ENCODE data around the gene MYRF. TPM values are rescaled to one million over a fixed set of nuclear protein-coding genes. Genes with fewer than 3 reads are reported as not detected.

MYRF gene
- total RNA-seq, 4 donors from 2014 or later: 0.11 to 0.83 (median 0.27) TPM; not detected in 1

- no peak for TF ChIP-seq POLR2A (IDR thresholded peaks at IDR 0.05)
- TF ChIP-seq, protein P1, sequence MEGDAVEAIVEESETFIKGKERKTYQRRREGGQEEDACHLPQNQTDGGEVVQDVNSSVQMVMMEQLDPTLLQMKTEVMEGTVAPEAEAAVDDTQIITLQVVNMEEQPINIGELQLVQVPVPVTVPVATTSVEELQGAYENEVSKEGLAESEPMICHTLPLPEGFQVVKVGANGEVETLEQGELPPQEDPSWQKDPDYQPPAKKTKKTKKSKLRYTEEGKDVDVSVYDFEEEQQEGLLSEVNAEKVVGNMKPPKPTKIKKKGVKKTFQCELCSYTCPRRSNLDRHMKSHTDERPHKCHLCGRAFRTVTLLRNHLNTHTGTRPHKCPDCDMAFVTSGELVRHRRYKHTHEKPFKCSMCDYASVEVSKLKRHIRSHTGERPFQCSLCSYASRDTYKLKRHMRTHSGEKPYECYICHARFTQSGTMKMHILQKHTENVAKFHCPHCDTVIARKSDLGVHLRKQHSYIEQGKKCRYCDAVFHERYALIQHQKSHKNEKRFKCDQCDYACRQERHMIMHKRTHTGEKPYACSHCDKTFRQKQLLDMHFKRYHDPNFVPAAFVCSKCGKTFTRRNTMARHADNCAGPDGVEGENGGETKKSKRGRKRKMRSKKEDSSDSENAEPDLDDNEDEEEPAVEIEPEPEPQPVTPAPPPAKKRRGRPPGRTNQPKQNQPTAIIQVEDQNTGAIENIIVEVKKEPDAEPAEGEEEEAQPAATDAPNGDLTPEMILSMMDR (IDR thresholded peaks at IDR 0.05): no peak
- no peak for DNase-seq
- intact Hi-C loops (cut with DNase I): loop anchor here (10.0 kb wide), 1 partner anchor 280 kb away; no protein-coding TSS in a partner anchor
- Histone ChIP-seq H3K27ac (no peak overlapping the region), H3K9me3 (no peaks in the 10 kb centered on the region), H3K4me3 (replicated peaks in 1 of 3) (no peak overlapping the region), H3K27me3 (no peaks in the 10 kb centered on the region), H3K36me3 (no peaks in the 10 kb centered on the region), H3K4me1 (no peaks in the 10 kb centered on the region)
- WGBS, 2 donors: 100% methylated on average over 1 of the region's 1 CpG
Observed at GRCh38 chr11:61805146-61805545, 52.7 kb downstream of the MYRF start.

DNA sequence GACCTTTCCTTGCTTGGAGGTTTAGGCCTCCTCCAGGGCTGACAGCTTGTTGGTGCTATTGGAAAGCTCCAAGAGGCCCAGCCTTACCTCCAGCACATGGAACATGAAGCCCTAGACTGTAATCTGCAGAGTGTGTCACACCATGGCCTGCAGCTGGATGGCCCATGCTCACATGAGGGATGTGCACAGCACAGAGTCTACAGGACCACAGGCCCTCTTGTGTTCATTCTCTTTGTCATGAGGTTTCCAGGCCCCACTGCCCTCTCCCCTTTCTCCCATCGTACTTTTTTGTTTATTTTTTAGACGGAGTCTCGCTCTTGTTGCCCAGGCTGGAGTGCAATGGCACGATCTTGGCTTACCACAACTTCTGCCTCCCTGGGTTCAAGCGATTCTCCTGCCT is 54.3 kb downstream of the MYRF start:
- no peak overlapping the region for H3K27ac ChIP-seq
- no peak overlapping the region for H3K4me3 ChIP-seq (replicated peaks in 1 of 3)
- WGBS, 2 donors: 91 to 93% methylated on average over 5 of the region's 5 CpGs
- no peaks in the 10 kb centered on the region for H3K9me3 ChIP-seq
- H3K27me3 ChIP-seq: no peaks in the 10 kb centered on the region
- TF ChIP-seq POLR2A (IDR thresholded peaks at IDR 0.05): no peak
- TF ChIP-seq, protein P1 (IDR thresholded peaks at IDR 0.05): no peak
- DNase-seq: no peak
- H3K4me1 ChIP-seq: no peaks in the 10 kb centered on the region
- H3K36me3 ChIP-seq: no peaks in the 10 kb centered on the region
- intact Hi-C loops (cut with DNase I): loop anchor here (10.0 kb wide), 1 partner anchor 278 kb away; no protein-coding TSS in a partner anchor

- H3K4me1 ChIP-seq: peaks cover 0 to 2% of the 10 kb centered on the region in 2 donors
- H3K36me3 ChIP-seq: no peaks in the 10 kb centered on the region
- no peak overlapping the region for H3K27ac ChIP-seq
- no peaks in the 10 kb centered on the region for H3K9me3 ChIP-seq
- no peaks in the 10 kb centered on the region for H3K27me3 ChIP-seq
- intact Hi-C loops (cut with DNase I): no loop called here
- WGBS, 2 donors: 95 to 97% methylated on average over 8 of the region's 8 CpGs
- H3K4me3 ChIP-seq (replicated peaks in 1 of 3): no peak overlapping the region
- no peak for DNase-seq
- TF ChIP-seq POLR2A (IDR thresholded peaks at IDR 0.05): no peak
- TF ChIP-seq, protein P1 (IDR thresholded peaks at IDR 0.05): no peak
Observed at GRCh38 chr11:61810671-61811175, 58.3 kb downstream of the MYRF start.

DNA sequence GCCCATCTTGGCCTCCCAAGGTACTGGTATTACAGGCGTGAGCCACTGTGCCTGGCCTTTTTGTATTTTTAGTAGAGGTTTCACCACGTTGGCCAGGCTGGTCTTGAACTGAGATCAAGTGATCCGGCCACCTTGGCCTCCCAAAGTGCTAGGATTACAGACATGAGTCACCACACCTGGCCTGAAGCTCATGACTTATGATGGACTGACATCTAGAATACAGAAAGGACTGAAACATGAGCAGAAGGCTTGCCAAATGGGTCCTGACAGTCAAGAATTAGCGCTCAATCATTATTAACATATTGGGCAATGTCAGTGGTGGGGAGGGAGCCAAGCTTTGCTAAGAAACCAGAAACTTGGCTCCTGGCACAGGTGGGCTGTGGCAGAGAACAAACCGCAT is 59.4 kb downstream of the MYRF start:
- no peak for DNase-seq
- Histone ChIP-seq H3K4me1 (peaks cover 0 to 9% of the 10 kb centered on the region in 2 donors), H3K27me3 (no peaks in the 10 kb centered on the region), H3K36me3 (no peaks in the 10 kb centered on the region), H3K4me3 (replicated peaks in 1 of 3) (no peak overlapping the region), H3K27ac (no peak overlapping the region), H3K9me3 (no peaks in the 10 kb centered on the region)
- intact Hi-C loops (cut with DNase I): no loop called here
- no peak for TF ChIP-seq POLR2A (IDR thresholded peaks at IDR 0.05)
- TF ChIP-seq, protein P1 (IDR thresholded peaks at IDR 0.05): no peak
- 96 to 97% methylated on average over 5 of the region's 5 CpGs for WGBS, 2 donors

GRCh38 chr11:61812736-61813411 is 60.4 kb downstream of the MYRF start:
- intact Hi-C loops (cut with DNase I): no loop called here
- H3K4me3 ChIP-seq (replicated peaks in 1 of 3): no peak overlapping the region
- no peaks in the 10 kb centered on the region for H3K9me3 ChIP-seq
- H3K27ac ChIP-seq: no peak overlapping the region
- no peaks in the 10 kb centered on the region for H3K27me3 ChIP-seq
- no peaks in the 10 kb centered on the region for H3K36me3 ChIP-seq
- WGBS, 2 donors: 91 to 98% methylated on average over 4 of the region's 4 CpGs
- no peak for DNase-seq
- peaks cover 6 to 15% of the 10 kb centered on the region in 2 donors for H3K4me1 ChIP-seq
- TF ChIP-seq POLR2A (IDR thresholded peaks at IDR 0.05): no peak
- TF ChIP-seq, protein P1 (IDR thresholded peaks at IDR 0.05): no peak

Measured in thyroid gland (tissue), 4 donors.